ENCODE results near the gene ZNF521.

DNA sequence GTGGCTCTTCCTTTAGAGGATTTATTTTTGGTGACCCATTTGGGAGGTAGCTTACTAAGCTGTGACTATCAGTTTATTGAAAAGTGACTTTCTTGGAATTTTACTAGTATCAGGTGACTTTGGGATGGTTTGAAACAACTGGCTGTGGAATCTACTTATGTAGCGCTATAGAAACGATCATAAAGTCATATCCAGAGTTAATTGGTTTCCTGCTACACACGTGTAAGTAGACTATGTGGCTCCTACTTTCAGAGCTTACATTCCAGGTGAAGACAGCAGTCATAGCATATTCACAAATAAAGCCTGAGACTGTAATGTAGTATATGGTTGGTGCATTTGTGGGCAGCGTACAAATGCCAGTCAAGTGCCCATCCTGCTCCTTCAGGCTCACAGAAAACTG lies 308.9 kb downstream of the ZNF521 start:
- TF ChIP-seq, protein P1, sequence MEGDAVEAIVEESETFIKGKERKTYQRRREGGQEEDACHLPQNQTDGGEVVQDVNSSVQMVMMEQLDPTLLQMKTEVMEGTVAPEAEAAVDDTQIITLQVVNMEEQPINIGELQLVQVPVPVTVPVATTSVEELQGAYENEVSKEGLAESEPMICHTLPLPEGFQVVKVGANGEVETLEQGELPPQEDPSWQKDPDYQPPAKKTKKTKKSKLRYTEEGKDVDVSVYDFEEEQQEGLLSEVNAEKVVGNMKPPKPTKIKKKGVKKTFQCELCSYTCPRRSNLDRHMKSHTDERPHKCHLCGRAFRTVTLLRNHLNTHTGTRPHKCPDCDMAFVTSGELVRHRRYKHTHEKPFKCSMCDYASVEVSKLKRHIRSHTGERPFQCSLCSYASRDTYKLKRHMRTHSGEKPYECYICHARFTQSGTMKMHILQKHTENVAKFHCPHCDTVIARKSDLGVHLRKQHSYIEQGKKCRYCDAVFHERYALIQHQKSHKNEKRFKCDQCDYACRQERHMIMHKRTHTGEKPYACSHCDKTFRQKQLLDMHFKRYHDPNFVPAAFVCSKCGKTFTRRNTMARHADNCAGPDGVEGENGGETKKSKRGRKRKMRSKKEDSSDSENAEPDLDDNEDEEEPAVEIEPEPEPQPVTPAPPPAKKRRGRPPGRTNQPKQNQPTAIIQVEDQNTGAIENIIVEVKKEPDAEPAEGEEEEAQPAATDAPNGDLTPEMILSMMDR (IDR thresholded peaks at IDR 0.05): no peak
- TF ChIP-seq POLR2A (IDR thresholded peaks at IDR 0.05) (no peak), POLR2AphosphoS5 (IDR thresholded peaks at IDR 0.05) (no peak), EP300 (IDR thresholded peaks at IDR 0.05) (no peak)
